ENCODE results near the gene CEP44. TPM values are rescaled to one million over a fixed set of nuclear protein-coding genes. Genes with fewer than 3 reads are reported as not detected.
"Not testable (repeated sequence)": the region's sequence is repeated elsewhere in the genome, so short reads cannot be mapped to it uniquely, and the experiment has no call there.

CEP44 gene
- total RNA-seq, 4 donors from 2014 or later = 3.1 to 12.9 (median 7.5) TPM

DNA sequence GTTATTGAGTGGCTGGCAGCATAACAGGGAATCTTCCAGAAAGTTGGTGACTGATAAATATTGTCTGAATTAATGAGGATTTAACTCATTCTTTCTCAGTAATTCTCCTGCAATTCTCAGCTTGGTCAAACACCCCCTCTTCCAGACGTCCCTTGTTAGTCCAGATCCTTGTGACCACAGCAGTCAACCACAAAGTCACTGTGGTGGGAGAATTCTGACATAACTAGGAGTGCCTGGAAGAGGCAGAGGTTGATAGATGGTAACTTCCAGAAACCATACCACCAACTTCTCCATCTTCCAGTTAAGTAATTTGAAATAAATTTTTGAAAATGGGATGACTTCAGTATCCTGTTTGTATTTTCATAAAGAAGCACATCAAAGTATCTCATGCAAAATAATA, 90.1 kb downstream of the CEP44 start:
- Histone ChIP-seq H3K27ac (no peak overlapping the region), H3K27me3 (no peaks in the 10 kb centered on the region), H3K4me3 (no peak overlapping the region), H3K9me3 (no peaks in the 10 kb centered on the region), H3K36me3 (no peaks in the 10 kb centered on the region), H3K4me1 (no peaks in the 10 kb centered on the region)
- intact Hi-C loops (cut with DNase I; ENCODE audit: low total_unique reads) = no loop called here
- no peak for TF ChIP-seq POLR2A (IDR thresholded peaks at IDR 0.05)
- TF ChIP-seq, protein P1, sequence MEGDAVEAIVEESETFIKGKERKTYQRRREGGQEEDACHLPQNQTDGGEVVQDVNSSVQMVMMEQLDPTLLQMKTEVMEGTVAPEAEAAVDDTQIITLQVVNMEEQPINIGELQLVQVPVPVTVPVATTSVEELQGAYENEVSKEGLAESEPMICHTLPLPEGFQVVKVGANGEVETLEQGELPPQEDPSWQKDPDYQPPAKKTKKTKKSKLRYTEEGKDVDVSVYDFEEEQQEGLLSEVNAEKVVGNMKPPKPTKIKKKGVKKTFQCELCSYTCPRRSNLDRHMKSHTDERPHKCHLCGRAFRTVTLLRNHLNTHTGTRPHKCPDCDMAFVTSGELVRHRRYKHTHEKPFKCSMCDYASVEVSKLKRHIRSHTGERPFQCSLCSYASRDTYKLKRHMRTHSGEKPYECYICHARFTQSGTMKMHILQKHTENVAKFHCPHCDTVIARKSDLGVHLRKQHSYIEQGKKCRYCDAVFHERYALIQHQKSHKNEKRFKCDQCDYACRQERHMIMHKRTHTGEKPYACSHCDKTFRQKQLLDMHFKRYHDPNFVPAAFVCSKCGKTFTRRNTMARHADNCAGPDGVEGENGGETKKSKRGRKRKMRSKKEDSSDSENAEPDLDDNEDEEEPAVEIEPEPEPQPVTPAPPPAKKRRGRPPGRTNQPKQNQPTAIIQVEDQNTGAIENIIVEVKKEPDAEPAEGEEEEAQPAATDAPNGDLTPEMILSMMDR (IDR thresholded peaks at IDR 0.05 in 4 of 5, conservative IDR thresholded peaks at IDR 0.05 in 1 of 5) = no peak
- no peak for DNase-seq
- no peak for ATAC-seq
- in situ Hi-C loops (cut with MboI; ENCODE audit: low sequenced_read_pairs in 4 of 4) = loop anchor here in 2 of 4 donors (25.0 kb wide), 2 partner anchors 263 to 1163 kb away; no protein-coding TSS in a partner anchor

DNA sequence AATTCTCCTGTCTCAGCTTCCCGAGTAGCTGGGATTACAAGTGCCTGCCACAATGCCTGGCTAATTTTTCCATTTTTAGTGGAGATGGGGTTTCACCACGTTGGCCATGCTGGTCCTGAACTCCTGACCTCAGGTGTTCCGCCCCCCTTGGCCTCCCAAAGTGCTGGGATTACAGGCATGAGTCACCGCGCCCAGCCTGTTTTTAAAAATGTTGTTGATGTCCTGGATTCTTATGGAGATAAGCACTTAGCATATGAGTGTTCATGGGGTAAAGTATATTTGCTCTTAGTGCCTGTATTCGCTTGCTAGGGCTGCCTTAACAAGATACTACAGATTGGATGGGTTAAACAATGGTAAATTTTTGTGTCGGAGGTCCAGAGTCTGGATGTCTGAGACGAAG, 91.7 kb downstream of the CEP44 start:
- H3K27ac ChIP-seq = no peak overlapping the region
- H3K9me3 ChIP-seq = no peaks in the 10 kb centered on the region
- intact Hi-C loops (cut with DNase I; ENCODE audit: low total_unique reads) = no loop called here
- in situ Hi-C loops (cut with MboI; ENCODE audit: low sequenced_read_pairs in 4 of 4) = no loop called here
- no peaks in the 10 kb centered on the region for H3K36me3 ChIP-seq
- DNase-seq (no peak), ATAC-seq (no peak)
- H3K4me1 ChIP-seq = no peaks in the 10 kb centered on the region
- no peaks in the 10 kb centered on the region for H3K27me3 ChIP-seq
- no peak for TF ChIP-seq POLR2A (IDR thresholded peaks at IDR 0.05)
- TF ChIP-seq, protein P1 (IDR thresholded peaks at IDR 0.05 in 4 of 5, conservative IDR thresholded peaks at IDR 0.05 in 1 of 5) = no peak
- H3K4me3 ChIP-seq = no peak overlapping the region

DNA sequence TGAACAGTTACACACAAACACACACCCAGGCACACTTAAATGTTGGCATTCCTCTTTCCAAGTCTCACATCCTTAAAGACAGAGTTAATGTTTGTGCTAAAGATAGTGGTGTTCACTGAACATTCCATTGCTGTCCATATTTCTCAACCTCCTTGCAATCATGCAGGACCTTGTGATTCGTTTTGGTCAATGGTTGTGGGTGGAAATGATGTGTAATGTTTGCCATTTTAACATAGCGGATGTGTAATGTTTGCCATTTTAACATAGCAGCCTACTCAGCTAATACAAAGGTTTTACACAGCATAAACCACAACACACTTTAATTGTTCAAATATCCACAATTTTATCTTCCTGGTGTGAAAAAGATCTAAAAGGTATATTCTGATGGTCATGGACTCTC, 93.9 kb downstream of the CEP44 start:
- intact Hi-C loops (cut with DNase I; ENCODE audit: low total_unique reads) (no loop called here), in situ Hi-C loops (cut with MboI; ENCODE audit: low sequenced_read_pairs in 4 of 4) (no loop called here)
- H3K36me3 ChIP-seq = no peaks in the 10 kb centered on the region
- H3K4me3 ChIP-seq = no peak overlapping the region
- ATAC-seq (no peak), DNase-seq (no peak)
- no peaks in the 10 kb centered on the region for H3K27me3 ChIP-seq
- H3K4me1 ChIP-seq = no peaks in the 10 kb centered on the region
- H3K9me3 ChIP-seq = no peaks in the 10 kb centered on the region
- TF ChIP-seq, protein P1 (IDR thresholded peaks at IDR 0.05 in 4 of 5, conservative IDR thresholded peaks at IDR 0.05 in 1 of 5) = no peak
- TF ChIP-seq POLR2A (IDR thresholded peaks at IDR 0.05) = no peak
- no peak overlapping the region for H3K27ac ChIP-seq

DNA sequence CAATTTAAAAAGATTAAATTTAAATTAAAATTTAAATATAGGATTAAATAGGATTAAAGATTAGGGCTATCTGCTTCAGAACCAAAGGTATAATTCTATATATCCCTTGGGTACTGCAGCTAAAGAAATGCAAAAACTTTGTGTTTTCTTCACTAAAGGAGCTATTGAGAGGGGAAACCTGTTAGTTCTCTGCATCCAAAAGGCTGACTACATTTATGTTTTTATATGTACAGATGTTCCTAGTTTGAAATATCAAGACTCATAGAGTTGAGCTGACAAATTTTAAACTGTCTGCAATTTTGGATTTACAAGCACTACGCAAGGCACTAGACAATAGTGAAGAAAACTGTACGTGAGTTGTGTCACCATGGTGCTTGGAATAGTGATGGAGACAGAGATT, 95.2 kb downstream of the CEP44 start:
- in situ Hi-C loops (cut with MboI; ENCODE audit: low sequenced_read_pairs in 4 of 4) (no loop called here), intact Hi-C loops (cut with DNase I; ENCODE audit: low total_unique reads) (no loop called here)
- no peak for ATAC-seq
- no peak for TF ChIP-seq POLR2A (IDR thresholded peaks at IDR 0.05)
- TF ChIP-seq, protein P1 (IDR thresholded peaks at IDR 0.05 in 4 of 5, conservative IDR thresholded peaks at IDR 0.05 in 1 of 5) = no peak
- no peaks in the 10 kb centered on the region for H3K9me3 ChIP-seq
- no peak overlapping the region for H3K4me3 ChIP-seq
- no peaks in the 10 kb centered on the region for H3K27me3 ChIP-seq
- no peak overlapping the region for H3K27ac ChIP-seq
- no peaks in the 10 kb centered on the region for H3K36me3 ChIP-seq
- DNase-seq = no peak
- no peaks in the 10 kb centered on the region for H3K4me1 ChIP-seq

DNA sequence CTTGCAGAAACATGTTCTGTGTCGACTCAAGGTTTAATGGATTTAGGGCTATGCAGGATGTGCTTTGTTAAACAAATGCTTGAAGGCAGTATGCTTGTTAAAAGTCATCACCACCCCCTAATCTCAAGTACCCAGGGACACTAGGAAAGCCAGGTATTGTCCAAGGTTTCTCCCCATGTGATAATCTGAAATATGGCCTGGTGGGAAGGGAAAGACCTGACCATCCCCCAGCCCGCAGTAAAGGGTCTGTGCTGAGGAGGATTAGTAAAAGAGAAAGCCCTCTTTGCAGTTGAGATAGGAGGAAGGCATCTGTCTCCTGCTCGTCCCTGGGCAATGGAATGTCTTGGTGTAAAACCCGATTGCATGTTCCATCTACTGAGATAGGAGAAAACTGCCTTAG, 96.5 kb downstream of the CEP44 start:
- H3K4me3 ChIP-seq; in situ Hi-C loops (cut with MboI; ENCODE audit: low sequenced_read_pairs in 4 of 4): not testable (repeated sequence)

More for the DNA sequence above, 96.5 kb downstream of the CEP44 start:
- ATAC-seq; H3K27me3 ChIP-seq; H3K4me1 ChIP-seq; H3K9me3 ChIP-seq; intact Hi-C loops (cut with DNase I; ENCODE audit: low total_unique reads); H3K36me3 ChIP-seq; DNase-seq; H3K27ac ChIP-seq: not testable (repeated sequence)
